SK-MEL-5 (cell line): Measurements from ENCODE around the gene PREX1. TPM values are rescaled to one million over a fixed set of nuclear protein-coding genes. Genes with fewer than 3 reads are reported as not detected.

Experiments
- DNase-seq: peaks from one replicate; pipeline ENCODE4 v3.0.0-alpha.2; 2016; ENCODE audit warnings: low read depth, low spot score
- in situ Hi-C: cut with HindIII; loops from 2 replicates; pipeline ENCODE4 v1.10.0; 2016; ENCODE audit warnings: low sequenced_read_pairs, high pct_unique_total_duplicates, low pct_unique_long_range_greater_than_20kb
- total RNA-seq: library from RNA; depleted of rRNA; stranded (reverse); fragments of >200 nt; shearing (Covaris generic); gene quantifications from 2 replicates; pipeline ENCODE4 v1.2.3, GENCODE V29; 2014

PREX1 gene
- total RNA-seq, 1 experiment from 2014 or later, result 10.0 TPM

GRCh38 chr20:48680650-48681049 lies 147.1 kb downstream of the PREX1 start:
- no peak for DNase-seq
- in situ Hi-C loops, result no loop called here

GRCh38 chr20:48679599-48679998 lies 148.2 kb downstream of the PREX1 start:
- in situ Hi-C loops, result no loop called here
- DNase-seq, result peak; percentile 62

- in situ Hi-C loops, result no loop called here
These were observed 148.8 kb downstream of the PREX1 start for GRCh38 chr20:48679011-48679410.

GRCh38 chr20:48678421-48678820 lies 149.4 kb downstream of the PREX1 start:
- in situ Hi-C loops, result no loop called here
- DNase-seq, result no peak

More at GRCh38 chr20:48679011-48679410, 148.8 kb downstream of the PREX1 start:
- no peak for DNase-seq

- in situ Hi-C loops, result no loop called here
- no peak for DNase-seq
These were observed 150.9 kb downstream of the PREX1 start for GRCh38 chr20:48676795-48677460.

- DNase-seq, result no peak
- in situ Hi-C loops, result no loop called here
These were observed 151.7 kb downstream of the PREX1 start for GRCh38 chr20:48676125-48676524.

- no peak for DNase-seq
- in situ Hi-C loops, result no loop called here
These were observed 153.3 kb downstream of the PREX1 start for GRCh38 chr20:48674461-48674860.

GRCh38 chr20:48673507-48673906 lies 154.3 kb downstream of the PREX1 start:
- in situ Hi-C loops, result no loop called here
- DNase-seq, result no peak

- in situ Hi-C loops, result no loop called here
- no peak for DNase-seq
These were observed 155.5 kb downstream of the PREX1 start for GRCh38 chr20:48672324-48672723.

- DNase-seq, result no peak
- in situ Hi-C loops, result no loop called here
These were observed 156.7 kb downstream of the PREX1 start for GRCh38 chr20:48671141-48671540.

- DNase-seq, result no peak
- in situ Hi-C loops, result no loop called here
These were observed 157.7 kb downstream of the PREX1 start for GRCh38 chr20:48669946-48670605.

GRCh38 chr20:48668451-48668946 lies 159.3 kb downstream of the PREX1 start:
- in situ Hi-C loops, result no loop called here

GRCh38 chr20:48667889-48668413 lies 159.8 kb downstream of the PREX1 start:
- DNase-seq, result no peak
- in situ Hi-C loops, result no loop called here

More at GRCh38 chr20:48668451-48668946, 159.3 kb downstream of the PREX1 start:
- DNase-seq, result no peak

- in situ Hi-C loops, result no loop called here
- no peak for DNase-seq
These were observed 160.3 kb downstream of the PREX1 start for GRCh38 chr20:48667481-48667880.

GRCh38 chr20:48665785-48666184 lies 162.0 kb downstream of the PREX1 start:
- no peak for DNase-seq
- in situ Hi-C loops, result no loop called here

- no peak for DNase-seq
- in situ Hi-C loops, result no loop called here
These were observed 165.1 kb downstream of the PREX1 start for GRCh38 chr20:48662711-48663110.

- in situ Hi-C loops, result no loop called here
- peak; percentile 15 for DNase-seq
These were observed 166.0 kb downstream of the PREX1 start for GRCh38 chr20:48661575-48662455.

- in situ Hi-C loops, result no loop called here
- DNase-seq, result no peak
These were observed 167.0 kb downstream of the PREX1 start for GRCh38 chr20:48660788-48661187.
